H7 (cell line): ENCODE measurements around the gene OSBPL3. TPM values are rescaled to one million over a fixed set of nuclear protein-coding genes. Genes with fewer than 3 reads are reported as not detected.

ENCODE experiments used
- DNase-seq: peaks from one replicate; pipeline ENCODE4 v3.0.0; 2012
- H3K27me3 ChIP-seq: 2 replicates; pipeline ENCODE4 v1.6.0; 2011; ENCODE audit warnings: mild to moderate bottlenecking, low read length; ENCODE audit not compliant: control insufficient read depth, insufficient read depth
- H3K36me3 ChIP-seq: replicated peaks from 2 replicates; pipeline ENCODE4 v1.5.1; 2011; ENCODE audit warnings: low read length; ENCODE audit not compliant: control insufficient read depth, insufficient read depth
- H3K4me3 ChIP-seq: 2 replicates; pipeline ENCODE4 v1.5.1; 2011; ENCODE audit warnings: low read depth, mild to moderate bottlenecking, control low read depth, low read length, moderate library complexity; ENCODE audit not compliant: insufficient read depth
- total RNA-seq: library from RNA; depleted of rRNA; stranded (reverse); fragments of >200 nt; shearing (Covaris generic); gene quantifications from 2 replicates; pipeline ENCODE4 v1.2.3, GENCODE V29; 2014; rRNA removed

The OSBPL3 gene
- total RNA-seq, 1 experiment from 2014 or later = 8.8 TPM

GRCh38 chr7:24756545-24757352 is 223.2 kb downstream of the OSBPL3 start:
- Histone ChIP-seq H3K36me3 (no peaks in the 10 kb centered on the region), H3K27me3 (peaks cover 38% of the 10 kb centered on the region), H3K4me3 (peak overlapping the region; percentile 71)
- no peak for DNase-seq

- no peak for DNase-seq
- Histone ChIP-seq H3K36me3 (no peaks in the 10 kb centered on the region), H3K27me3 (peaks cover 38% of the 10 kb centered on the region), H3K4me3 (peak overlapping the region; percentile 71; the same call in 1 of the 2 replicates)
Observed at GRCh38 chr7:24755541-24756407, 224.2 kb downstream of the OSBPL3 start.

DNA sequence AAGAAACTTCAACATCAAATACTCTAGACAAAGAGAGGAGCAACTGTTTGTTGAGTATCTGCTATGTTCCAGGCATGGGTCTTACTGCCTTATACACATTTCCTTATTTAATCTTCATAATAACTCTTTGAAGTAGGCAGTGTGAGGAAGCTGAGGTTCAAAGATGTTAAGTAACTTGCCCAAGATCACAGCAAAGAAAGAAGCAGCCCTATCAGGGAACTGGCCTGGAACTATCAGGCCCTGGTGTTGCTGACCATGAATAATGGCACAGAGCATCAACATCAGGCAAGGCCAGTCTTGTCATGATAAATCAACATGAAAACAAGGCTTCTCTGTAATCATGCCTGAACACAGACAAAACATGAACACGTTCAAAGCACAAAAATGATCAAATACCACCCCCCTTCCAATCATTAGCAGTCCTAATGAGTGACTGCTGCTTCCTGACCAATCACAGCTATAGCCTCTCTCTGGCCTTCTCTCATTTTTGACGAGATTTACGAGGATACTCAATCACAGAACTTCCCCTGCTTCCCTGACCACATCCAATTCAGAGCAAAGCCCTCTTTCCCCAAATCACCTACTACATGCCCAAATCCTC is 225.0 kb downstream of the OSBPL3 start:
- no peaks in the 10 kb centered on the region for H3K36me3 ChIP-seq
- peaks cover 38% of the 10 kb centered on the region for H3K27me3 ChIP-seq
- no peak overlapping the region for H3K4me3 ChIP-seq
- DNase-seq = no peak

DNA sequence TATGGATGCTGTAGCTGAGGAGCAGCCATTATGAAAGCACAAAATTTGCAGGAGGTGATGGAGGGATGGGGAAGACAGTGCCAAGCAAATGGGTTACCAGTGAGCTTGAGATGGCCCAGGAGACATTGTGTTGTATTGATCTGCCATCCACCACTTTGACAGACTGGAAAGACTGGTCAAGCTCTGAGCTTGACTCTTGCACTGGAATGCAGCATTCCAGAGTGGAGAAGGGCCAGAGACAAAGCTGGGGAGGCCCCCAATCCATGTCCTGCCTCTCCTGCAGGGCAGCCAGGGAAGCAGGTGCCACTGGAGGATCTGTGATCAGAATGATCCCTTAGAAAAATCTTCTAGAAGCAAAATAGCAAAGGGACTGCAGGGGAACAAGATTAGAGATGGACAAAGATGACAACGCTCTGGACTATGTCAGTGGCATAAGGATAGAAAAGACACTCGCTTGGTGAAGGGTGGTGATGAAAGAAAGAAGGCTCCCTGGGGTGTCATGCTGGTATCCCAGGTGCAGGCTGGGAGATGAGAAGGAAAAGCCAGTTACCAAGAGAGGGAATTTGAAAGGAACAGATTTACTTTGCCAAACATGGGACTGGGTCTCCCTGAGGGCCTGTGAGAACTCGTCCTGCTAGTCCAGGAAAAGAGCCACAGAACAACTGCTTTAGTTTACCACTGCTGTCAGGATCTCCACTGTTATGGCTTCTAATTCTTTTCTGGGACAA is 227.7 kb downstream of the OSBPL3 start:
- peaks cover 19% of the 10 kb centered on the region for H3K27me3 ChIP-seq
- DNase-seq = no peak
- H3K4me3 ChIP-seq = no peak overlapping the region
- no peaks in the 10 kb centered on the region for H3K36me3 ChIP-seq

DNA sequence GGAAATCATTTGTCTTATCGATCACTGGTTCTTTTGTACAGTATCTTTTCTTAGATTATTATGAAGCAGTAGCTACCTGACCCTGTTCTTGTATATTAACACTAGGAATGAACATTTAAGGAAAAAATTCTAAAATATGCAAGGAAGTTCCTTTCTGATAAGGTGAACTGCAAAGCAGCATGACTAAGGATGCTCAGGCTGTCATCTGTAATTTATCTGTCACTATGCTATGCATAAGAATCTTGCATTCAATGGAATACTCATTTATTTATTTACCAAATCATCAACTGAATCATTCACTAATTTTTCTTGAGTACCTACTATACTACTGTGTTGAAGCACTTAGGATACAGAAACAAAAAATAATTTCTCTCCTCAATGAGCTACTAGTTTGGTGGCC is 228.5 kb downstream of the OSBPL3 start:
- no peak for DNase-seq
- Histone ChIP-seq H3K36me3 (no peaks in the 10 kb centered on the region), H3K27me3 (peaks cover 12% of the 10 kb centered on the region), H3K4me3 (no peak overlapping the region)

GRCh38 chr7:24750441-24751055 is 229.4 kb downstream of the OSBPL3 start:
- no peak for DNase-seq
- H3K27me3 ChIP-seq = peaks cover 3% of the 10 kb centered on the region
- no peak overlapping the region for H3K4me3 ChIP-seq
- H3K36me3 ChIP-seq = no peaks in the 10 kb centered on the region

DNA sequence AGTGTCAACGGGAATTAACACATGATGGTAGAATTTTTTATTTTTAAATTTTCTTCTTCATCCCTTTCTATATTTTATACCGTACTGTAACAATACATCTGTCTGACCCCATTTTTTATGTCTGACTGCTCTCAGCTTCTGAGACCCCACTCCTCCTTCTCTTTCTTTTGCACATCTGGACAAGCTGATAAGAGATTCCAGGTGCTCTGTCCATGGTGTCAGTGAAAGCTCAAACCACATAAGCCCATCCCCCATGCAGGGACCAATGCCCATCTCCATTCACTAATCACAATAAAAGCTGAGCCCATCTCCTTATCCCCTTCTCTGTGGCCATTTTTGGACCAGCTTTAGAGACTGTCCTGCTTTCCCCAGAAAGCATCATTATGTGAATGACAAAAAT is 231.5 kb downstream of the OSBPL3 start:
- Histone ChIP-seq H3K36me3 (no peaks in the 10 kb centered on the region), H3K27me3 (no peaks in the 10 kb centered on the region; the same call in 1 of the 2 replicates), H3K4me3 (no peak overlapping the region)
- DNase-seq = no peak

Other genes with a start within 250 kb of the OSBPL3 start
- 0.48 TPM in 2 replicates for gene GSDME, start 222.7 kb downstream of the OSBPL3 start, total RNA-seq
- 115 and 121 TPM in 2 replicates for gene CYCS, start 145.1 kb upstream of the OSBPL3 start, total RNA-seq
- not detected in 2 replicates for gene NPVF, start 248.3 kb upstream of the OSBPL3 start, total RNA-seq